Mucosa of stomach (tissue), 1 donor: ENCODE results near the gene ZBTB1.
"Not testable (repeated sequence)": the region's sequence is repeated elsewhere in the genome, so short reads cannot be mapped to it uniquely, and the experiment has no call there.

Source experiments
- H3K27me3 ChIP-seq: one replicate; pipeline ENCODE4 v1.7.0; 2013; ENCODE audit warnings: mild to moderate bottlenecking, low read length; ENCODE audit not compliant: control insufficient read depth, insufficient read depth
- H3K36me3 ChIP-seq: one replicate; pipeline ENCODE4 v1.7.0; 2013; ENCODE audit warnings: low read length; ENCODE audit not compliant: control insufficient read depth, insufficient read depth
- H3K4me1 ChIP-seq: one replicate; pipeline ENCODE4 v1.7.0; 2013; ENCODE audit warnings: mild to moderate bottlenecking, low read length; ENCODE audit not compliant: control insufficient read depth, insufficient read depth
- H3K4me3 ChIP-seq: one replicate; pipeline ENCODE4 v1.7.0; 2013; ENCODE audit warnings: low read length
- H3K9ac ChIP-seq: one replicate; pipeline ENCODE4 v1.7.0; 2013; ENCODE audit warnings: mild to moderate bottlenecking, low read length, moderate library complexity
- H3K9me3 ChIP-seq: one replicate; pipeline ENCODE4 v1.7.0; 2013; ENCODE audit warnings: mild to moderate bottlenecking, low read length, moderate library complexity; ENCODE audit not compliant: control insufficient read depth
- donor health status: Pancreatic carcinoma.

Gene ZBTB1

DNA sequence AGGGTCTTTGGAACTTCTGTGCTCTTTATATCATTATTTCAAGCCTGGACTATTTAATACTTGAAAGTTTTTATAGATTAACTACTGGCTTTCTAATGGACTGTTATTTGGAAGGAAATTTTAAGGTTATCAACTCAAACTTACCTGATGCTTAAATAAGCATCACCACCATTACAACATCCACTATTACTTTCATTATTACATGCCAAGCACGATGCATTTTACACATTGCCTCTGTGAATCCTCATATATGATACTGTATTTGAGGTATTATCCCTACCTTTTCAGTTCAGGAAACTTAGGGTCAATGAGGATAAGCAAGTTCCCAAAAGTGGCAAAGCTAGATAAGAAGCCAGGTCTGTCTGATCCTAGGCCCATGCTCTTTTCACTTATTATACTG is 12.4 kb downstream of the ZBTB1 start:
- Histone ChIP-seq H3K4me3 (no peak overlapping the region), H3K36me3 (no peaks in the 10 kb centered on the region), H3K9me3 (no peaks in the 10 kb centered on the region), H3K9ac (no peak overlapping the region), H3K27me3 (no peaks in the 10 kb centered on the region), H3K4me1 (no peaks in the 10 kb centered on the region)

GRCh38 chr14:64517667-64518066 is 13.1 kb downstream of the ZBTB1 start:
- not testable (repeated sequence) for H3K9ac ChIP-seq, H3K36me3 ChIP-seq, H3K27me3 ChIP-seq, H3K4me1 ChIP-seq, H3K9me3 ChIP-seq, H3K4me3 ChIP-seq

- Histone ChIP-seq H3K4me1 (no peaks in the 10 kb centered on the region), H3K9ac (no peak overlapping the region), H3K36me3 (no peaks in the 10 kb centered on the region)
These were observed 13.7 kb downstream of the ZBTB1 start for GRCh38 chr14:64518229-64518628.

DNA sequence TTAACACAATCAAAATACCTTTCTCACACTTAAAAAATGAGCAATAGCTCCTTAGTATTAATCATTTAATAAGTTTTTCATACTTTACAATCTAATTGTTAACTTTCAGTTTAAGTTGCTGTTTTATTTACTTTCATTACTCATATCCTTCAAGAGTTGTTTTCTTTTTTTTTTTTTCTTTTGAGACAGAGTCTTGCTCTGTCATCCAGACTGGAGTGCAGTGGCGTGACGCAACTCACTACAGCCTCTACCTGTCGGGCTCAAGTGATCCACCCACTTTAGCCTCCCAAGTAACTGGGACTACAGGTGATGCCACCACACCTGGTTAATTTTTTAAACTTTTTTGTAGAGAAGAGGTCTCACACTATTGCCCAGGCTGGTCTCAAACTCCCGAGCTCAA is 16.1 kb downstream of the ZBTB1 start:
- Histone ChIP-seq H3K36me3 (no peaks in the 10 kb centered on the region), H3K4me1 (no peaks in the 10 kb centered on the region), H3K4me3 (no peak overlapping the region), H3K9me3 (no peaks in the 10 kb centered on the region), H3K9ac (no peak overlapping the region), H3K27me3 (no peaks in the 10 kb centered on the region)

More at GRCh38 chr14:64518229-64518628, 13.7 kb downstream of the ZBTB1 start:
- no peaks in the 10 kb centered on the region for H3K27me3 ChIP-seq
- H3K4me3 ChIP-seq: no peak overlapping the region
- H3K9me3 ChIP-seq: no peaks in the 10 kb centered on the region

DNA sequence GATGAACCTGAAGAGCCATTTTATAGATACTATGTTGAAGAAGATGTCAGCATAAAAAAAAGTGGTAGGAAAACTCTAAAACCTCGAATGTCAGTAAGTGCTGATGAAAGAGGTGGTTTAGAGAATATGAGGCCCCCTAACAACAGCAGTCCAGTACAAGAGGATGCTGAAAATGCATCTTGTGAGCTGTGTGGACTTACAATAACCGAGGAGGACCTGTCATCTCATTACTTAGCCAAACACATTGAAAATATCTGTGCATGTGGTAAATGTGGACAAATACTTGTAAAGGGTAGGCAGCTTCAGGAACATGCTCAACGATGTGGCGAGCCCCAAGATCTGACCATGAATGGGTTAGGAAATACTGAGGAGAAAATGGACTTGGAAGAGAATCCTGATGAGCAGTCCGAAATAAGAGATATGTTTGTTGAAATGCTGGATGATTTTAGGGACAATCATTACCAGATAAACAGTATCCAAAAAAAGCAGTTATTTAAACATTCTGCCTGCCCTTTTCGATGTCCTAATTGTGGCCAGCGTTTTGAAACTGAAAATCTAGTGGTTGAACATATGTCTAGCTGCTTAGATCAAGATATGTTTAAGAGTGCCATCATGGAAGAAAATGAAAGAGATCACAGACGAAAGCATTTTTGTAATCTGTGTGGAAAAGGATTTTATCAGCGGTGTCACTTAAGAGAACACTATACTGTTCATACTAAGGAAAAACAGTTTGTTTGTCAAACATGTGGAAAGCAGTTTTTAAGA is 18.2 kb downstream of the ZBTB1 start:
- H3K4me3 ChIP-seq: no peak overlapping the region
- H3K9me3 ChIP-seq: no peaks in the 10 kb centered on the region
- H3K4me1 ChIP-seq: no peaks in the 10 kb centered on the region
- no peaks in the 10 kb centered on the region for H3K36me3 ChIP-seq
- no peak overlapping the region for H3K9ac ChIP-seq
- no peaks in the 10 kb centered on the region for H3K27me3 ChIP-seq

DNA sequence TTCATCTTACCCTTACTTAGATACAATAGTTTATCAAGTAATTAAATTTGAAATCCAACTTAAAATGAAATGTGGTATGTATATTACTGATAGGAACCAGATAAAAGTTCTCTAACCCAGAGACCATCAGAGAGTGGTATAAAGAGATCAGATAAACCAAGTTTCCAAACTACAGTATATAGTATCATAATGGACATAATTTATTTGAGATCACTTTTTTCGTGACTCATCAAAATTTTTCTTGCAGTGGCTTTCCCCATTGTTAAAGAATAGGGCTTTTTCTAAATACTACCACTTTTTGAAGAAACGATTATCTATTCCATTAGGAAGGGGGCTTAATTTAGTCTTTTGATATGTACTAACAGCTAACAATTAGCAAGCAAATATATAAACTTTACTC is 20.8 kb downstream of the ZBTB1 start:
- H3K27me3 ChIP-seq: no peaks in the 10 kb centered on the region
- H3K9me3 ChIP-seq: no peaks in the 10 kb centered on the region
- H3K4me1 ChIP-seq: no peaks in the 10 kb centered on the region
- no peaks in the 10 kb centered on the region for H3K36me3 ChIP-seq
- no peak overlapping the region for H3K4me3 ChIP-seq
- no peak overlapping the region for H3K9ac ChIP-seq

DNA sequence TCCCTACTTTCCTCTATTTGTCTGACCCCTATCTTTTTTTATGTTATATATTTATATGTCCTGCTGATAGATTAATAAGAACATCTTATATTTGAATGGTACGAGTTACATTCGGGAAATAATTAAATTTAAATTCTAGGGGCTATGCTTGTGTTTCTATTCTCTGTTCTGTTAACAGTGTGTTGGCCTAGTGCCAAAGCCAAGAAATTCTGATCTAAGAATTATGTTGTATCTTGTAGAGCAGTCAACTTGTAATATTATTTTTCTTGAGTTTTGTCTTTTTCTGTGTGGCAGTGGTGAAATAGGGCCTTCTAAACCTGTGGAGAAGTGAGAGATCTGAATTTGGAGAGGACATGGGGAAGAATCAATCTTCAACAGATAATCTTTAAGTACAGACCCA is 27.0 kb downstream of the ZBTB1 start:
- no peaks in the 10 kb centered on the region for H3K36me3 ChIP-seq
- H3K27me3 ChIP-seq: no peaks in the 10 kb centered on the region
- H3K9me3 ChIP-seq: no peaks in the 10 kb centered on the region
- H3K9ac ChIP-seq: no peak overlapping the region
- H3K4me1 ChIP-seq: no peaks in the 10 kb centered on the region
- H3K4me3 ChIP-seq: no peak overlapping the region

DNA sequence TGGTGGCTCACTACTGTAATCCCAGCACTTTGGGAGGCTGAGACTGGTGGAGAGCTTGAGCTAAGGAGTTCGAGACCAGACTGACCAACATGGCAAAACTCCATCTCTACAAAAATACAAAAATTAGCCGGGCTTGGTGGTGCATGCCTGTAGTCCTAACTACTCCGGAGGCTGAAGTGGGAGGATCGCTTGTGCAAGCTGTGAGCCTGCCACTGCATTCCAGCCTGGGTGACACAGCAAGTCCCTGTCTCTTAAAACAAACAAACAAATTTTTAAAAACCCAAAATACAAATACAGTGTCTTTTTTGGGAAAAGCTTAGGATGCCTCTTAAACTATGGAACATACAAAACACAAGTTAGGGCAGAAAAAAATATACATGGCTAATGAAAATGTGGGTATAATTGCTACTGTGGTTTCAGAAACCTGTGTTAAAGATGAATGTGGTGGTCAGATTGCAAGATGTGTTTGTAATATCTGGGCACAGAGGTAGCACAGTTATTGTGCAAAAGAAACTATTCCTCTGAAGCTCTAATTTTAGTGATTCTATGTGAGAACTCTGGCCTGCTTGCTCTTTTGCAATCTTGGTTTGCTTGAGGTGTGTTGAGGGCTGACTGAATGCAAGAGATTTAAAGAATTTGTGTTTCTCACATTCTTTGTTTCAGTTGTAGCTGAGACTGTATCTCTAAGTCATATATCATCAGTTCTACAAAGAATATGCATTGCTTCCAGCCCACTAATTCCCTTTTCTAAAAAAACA is 32.1 kb downstream of the ZBTB1 start:
- H3K4me3 ChIP-seq: no peak overlapping the region
- no peaks in the 10 kb centered on the region for H3K9me3 ChIP-seq
- peaks cover 10% of the 10 kb centered on the region for H3K4me1 ChIP-seq
- peaks cover 10% of the 10 kb centered on the region for H3K27me3 ChIP-seq
- H3K9ac ChIP-seq: no peak overlapping the region
- no peaks in the 10 kb centered on the region for H3K36me3 ChIP-seq

GRCh38 chr14:64540208-64541202 is 35.9 kb downstream of the ZBTB1 start, which contains the start of gene HSPA2:
TSS of gene HSPA2 (plus strand) at chr14:64540741. CDS start at chr14:64540850, 109 bp downstream.
- H3K9ac ChIP-seq: peak within 1 kb of the TSS; percentile 75
- no peaks in the 10 kb centered on the region for H3K36me3 ChIP-seq
- H3K27me3 ChIP-seq: peaks cover 18% of the 10 kb centered on the region
- peaks cover 18% of the 10 kb centered on the region for H3K4me1 ChIP-seq
- no peaks in the 10 kb centered on the region for H3K9me3 ChIP-seq
- peak within 1 kb of the TSS; percentile 54 for H3K4me3 ChIP-seq

DNA sequence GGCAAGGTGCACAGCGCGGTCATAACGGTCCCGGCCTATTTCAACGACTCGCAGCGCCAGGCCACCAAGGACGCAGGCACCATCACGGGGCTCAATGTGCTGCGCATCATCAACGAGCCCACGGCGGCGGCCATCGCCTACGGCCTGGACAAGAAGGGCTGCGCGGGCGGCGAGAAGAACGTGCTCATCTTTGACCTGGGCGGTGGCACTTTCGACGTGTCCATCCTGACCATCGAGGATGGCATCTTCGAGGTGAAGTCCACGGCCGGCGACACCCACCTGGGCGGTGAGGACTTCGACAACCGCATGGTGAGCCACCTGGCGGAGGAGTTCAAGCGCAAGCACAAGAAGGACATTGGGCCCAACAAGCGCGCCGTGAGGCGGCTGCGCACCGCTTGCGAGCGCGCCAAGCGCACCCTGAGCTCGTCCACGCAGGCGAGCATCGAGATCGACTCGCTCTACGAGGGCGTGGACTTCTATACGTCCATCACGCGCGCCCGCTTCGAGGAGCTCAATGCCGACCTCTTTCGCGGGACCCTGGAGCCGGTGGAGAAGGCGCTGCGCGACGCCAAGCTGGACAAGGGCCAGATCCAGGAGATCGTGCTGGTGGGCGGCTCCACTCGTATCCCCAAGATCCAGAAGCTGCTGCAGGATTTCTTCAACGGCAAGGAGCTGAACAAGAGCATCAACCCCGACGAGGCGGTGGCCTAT is 36.8 kb downstream of the ZBTB1 start:
- Histone ChIP-seq H3K4me3 (peak overlapping the region; percentile 49), H3K36me3 (no peaks in the 10 kb centered on the region), H3K9ac (no peak overlapping the region)

More for the DNA sequence above, 36.8 kb downstream of the ZBTB1 start:
- H3K27me3 ChIP-seq: peaks cover 18% of the 10 kb centered on the region
- H3K9me3 ChIP-seq: no peaks in the 10 kb centered on the region
- H3K4me1 ChIP-seq: peaks cover 18% of the 10 kb centered on the region
